Measurements from ENCODE around the gene TMEM120B.
"Not testable (repeated sequence)": the region's sequence is repeated elsewhere in the genome, so short reads cannot be mapped to it uniquely, and the experiment has no call there.

TMEM120B gene

DNA sequence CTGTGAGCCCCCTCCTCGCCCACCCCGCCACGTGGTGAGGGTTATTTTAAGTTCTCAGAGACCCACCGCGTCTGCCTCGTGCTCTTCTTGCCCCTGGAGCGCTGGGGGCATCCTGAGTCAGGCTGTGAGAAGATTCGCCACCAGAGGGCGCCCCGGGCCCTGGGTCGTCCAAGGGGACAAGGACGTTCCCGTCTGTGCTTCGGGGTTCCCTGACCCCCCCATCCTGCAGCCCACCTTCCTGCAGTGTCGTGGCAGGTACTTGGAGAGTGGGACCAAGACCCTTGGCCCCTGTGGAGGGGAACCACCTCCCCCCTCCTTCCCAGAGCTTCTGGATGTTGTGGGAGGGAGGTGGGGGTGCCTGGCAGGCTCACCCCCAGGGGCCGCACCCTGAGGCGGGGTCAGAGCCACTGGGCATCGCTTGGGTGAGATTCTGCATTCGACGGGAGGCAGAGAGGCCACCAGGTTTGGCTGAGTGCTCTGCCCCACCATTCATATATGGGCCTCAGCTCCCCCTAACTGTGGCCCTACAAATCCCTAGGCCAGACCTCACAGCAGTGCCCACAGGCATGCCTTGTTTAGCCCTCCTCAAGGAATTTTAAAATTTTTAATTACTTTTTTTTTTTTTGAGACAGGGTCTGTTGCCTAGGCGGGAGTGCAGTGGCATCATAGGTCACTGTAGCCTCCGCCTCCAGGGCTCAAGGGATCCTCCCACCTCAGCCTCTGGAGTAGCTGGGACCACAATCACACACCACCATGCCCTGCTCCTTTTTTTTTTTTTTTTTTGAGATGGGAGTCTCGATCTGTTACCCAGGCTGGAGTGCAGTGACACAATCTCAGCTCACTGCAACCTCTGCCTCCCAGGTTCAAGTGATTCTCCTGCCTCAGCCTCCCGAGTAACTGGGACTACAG, 63.9 kb downstream of the TMEM120B start:
- no peak for DNase-seq

DNA sequence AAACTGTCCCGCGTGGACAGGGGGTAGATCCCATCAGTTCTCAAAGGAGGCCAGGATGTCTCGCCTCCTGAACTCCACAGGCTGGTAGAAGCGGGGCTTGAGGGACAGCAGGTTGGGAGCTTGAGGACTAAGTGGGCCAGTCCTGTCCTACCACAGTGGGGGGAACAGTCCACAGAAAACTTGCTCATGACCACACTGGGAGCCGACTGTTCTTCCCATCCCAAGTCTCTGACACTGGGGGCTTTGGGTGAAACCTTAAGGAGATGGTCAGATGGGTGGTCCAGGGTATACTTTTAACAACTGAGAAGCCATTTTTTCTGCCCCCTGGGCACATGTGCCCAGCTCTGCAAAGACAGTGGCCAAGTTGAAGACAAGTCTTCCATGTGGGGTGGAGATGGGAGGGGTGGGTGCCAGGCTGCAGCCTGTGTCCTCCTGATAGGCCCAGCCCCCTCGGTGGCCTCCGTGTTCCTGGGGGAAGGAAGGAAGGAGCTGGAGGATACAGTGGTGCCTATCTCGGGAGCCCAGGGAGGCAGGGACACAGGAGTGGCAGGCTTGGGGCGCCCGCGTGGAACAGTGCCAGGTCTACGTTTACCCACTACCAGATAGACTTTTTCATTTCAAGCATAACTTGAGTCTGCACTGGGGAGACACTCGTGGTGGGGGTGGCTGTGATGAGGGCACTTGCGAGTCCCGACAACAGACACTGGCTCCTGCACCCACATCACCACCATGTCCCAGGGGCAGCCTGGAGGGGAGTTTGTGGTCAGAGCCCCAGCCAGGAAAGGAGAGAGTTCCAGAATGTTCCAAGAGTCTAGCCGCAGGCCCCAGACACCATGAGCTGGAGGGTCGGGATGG, 66.2 kb downstream of the TMEM120B start:
- DNase-seq, result no peak

DNA sequence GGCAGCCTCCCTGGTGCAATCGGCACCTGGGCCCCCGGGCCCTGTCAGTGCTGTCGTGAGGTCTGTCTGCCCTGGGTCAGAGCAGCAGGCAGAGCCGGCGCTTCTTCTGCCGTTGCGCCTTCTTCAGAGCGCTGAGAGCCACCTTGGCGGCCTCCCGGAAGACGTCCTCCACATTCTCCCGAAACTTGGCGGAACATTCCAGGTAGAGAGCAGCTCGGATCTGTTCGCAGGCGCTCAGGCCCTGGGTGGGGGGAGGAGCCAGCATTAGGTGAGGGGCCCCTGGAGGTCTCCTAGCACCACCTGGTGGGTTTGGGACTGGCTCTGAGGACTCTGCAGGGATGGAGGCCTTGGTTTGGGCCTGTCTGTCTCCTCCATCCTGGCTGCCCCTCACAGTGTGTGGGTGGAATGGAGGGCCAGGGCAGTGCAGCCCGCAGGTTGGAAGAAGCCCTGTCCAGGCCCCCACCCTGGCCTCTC, 66.9 kb downstream of the TMEM120B start:
- no peak for DNase-seq

DNA sequence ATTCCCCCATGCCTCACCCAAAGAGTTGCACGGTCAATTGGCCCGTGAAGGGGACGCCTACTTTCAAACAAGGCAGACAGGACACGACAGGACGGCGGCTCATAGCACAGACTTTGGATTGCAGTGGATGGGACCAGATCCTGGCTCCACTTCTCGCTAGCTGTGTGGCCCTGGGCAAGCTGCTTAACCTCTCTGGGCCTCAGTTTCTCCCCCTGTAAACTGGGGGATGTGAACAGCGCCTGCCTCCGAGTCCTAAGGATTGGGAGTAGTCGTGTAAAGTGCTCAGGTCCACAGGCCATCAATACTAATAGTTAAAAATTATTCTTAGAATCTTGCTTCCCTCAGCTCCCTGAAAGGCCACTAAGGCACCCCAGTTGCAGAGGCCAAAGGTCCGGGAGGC, 67.9 kb downstream of the TMEM120B start:
- DNase-seq, result no peak

DNA sequence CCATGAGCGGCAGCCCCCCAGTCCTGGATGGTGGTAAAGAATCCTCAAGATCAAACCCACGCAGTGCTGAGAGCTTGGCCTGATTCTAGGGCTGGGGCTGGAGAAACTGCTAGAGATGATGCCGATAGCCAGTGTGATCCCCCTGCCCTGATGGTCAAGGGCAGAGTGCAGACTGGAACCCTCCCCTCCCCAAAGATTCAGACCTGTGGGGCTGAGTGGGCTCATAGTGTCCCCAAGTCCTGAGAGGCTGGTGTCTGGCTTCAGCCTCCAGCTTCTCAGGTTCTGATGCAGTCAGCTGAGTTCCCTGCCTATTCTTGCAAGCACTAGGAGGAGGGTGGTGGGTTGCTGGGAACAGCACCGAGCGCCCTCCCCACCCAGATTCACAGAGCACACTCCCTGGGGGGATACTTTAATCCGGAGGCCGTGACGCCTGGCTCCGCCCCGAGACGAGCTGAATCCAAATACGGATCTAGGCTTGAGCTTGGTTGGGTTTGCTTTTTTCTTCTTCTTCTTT, 69.0 kb downstream of the TMEM120B start:
- no peak for DNase-seq

DNA sequence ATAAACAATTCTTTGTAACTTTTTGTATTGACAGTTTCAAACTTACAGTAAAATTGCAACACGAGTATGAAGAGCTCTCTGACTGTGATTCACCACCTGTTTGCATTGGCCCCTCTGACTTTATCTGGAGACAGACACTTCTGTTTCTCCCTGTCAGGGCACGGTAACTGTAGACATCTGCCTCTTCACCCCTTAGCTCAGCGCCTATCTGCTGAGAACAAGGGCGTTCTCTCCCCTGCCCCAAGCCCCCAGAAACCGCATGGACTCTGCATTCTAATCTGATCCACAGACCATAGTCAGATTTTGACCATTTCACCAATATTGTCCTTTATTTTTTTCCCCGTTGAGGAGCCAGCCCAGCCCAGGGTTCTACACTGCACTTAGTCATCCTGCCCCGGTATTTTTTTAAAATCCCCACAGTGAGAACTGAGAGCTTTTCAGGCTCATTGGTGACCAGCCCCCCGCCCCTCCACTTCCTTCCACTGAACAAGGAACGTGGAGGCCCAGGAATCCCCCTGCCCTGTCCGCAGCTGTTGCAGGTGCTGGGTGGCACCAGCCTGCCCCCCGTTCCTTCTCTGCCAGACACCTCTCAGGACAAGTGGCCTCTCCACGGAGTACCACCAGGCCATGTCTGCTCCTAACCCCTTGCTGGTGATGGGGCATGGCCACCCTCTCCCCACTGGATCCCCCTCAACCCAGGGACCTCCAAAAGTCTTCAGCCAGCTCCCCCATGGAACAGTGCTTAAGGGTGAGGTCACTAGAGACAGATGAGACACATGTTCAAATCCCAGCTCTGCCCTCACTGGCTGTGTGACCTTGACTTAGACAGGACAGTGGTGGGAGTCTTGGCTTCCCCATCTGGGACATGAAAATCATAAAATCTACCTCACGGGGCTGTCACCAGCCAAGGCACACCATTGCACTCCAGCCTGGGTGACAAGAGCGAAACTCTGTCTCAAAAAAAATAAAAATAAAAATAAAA, 69.7 kb downstream of the TMEM120B start:
- no peak for DNase-seq

DNA sequence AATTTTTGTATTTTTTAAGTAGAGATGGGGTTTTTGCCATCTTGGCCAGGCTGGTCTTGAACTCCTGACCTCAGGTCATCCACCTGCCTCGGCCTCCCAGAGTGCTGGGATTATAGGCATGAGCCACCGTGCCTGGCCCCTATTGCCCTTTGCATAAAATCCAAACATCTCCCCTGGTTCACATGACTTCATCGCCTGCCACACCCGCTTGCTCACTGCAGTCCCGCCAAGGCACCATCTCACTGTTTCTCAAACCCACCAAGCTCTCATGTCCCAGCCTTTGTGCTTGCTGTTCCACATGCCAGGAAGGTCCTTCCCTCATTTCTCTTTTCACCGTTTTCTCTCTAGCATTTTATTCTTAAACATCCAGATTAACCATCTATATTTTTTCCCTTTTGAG, 71.2 kb downstream of the TMEM120B start:
- no peak for DNase-seq

DNA sequence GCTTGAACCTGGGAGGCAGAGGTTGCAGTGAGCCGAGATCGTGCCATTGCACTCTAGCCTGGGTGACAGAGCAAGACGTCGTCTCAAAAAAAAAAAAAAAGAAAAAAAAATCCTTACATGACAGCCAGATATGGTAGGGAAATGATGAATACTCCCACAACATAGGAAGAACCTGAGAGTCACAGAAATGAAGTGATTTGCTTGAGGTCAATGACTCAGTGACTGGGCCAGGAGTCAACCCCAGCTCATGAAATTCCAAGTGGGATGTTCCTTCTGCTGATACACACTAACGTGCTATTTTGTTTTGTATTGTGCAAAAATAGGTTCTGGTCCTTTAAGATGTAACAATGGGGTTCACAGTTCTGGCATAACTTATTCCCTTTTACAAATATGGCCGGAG, 71.9 kb downstream of the TMEM120B start:
- no peak for DNase-seq

DNA sequence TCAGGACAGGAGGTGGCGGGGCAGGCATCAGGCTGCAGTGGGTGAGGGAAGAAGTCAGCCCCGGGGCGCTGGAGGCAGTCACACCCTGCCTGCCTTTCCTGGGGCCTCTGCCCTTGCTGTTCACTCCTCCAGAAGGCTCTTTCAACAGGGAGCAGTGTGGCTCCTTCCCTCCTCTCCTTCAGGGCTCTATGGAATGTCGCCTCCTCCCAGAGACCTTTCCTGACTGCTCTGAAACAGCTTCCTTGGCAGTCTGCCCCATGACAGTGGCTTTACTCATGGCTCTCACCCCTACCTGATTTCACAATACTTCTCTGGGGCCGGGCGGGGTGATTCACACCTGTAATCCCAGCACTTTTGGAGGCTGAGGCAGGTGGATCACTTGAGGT, 73.9 kb downstream of the TMEM120B start:
- no peak for DNase-seq

DNA sequence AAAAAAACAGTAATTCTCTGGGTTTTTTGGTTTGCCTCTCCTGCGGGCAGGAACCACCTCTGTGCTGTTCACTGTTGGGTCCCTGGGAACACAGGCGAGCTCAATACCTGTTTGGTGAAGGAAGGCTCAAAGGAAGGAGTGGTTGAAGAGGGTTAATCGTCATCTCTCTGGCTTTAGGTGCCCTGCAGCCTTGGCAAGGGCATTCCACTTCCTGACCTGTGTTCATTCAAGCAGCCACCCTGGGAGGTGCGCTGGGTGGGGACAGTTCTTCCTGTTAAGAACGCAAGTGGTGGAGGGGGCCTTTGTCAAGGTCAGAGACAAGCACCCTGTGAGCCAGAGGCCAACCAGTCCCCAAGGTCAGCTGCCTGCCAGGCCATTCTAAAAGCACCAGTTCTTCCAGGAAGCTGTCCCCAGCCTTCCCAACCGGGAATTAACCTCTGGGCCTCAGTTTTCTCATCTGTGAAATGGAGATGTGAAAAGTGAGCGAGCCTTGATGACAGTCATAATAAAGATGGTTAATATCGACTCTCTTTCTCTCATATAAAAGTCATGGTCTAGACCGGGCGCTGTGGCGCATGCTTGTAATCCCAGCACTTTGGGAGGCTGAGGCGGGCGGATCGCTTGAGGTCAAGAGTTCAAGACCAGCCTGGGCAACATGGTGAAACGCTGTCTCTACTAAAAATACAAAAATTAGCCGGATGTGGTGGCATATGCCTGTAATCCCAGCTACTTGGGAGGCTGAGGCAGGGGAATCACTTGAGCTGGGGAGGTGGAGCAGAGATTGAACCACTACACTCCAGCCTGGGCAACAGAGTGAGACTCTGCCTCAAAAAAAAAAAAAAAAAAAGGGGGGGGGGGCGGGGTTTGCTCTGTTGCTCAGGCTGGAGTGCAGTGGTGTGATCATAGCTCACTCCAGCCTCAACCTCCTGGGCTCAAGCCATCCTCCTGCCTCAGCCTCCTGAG, 74.8 kb downstream of the TMEM120B start:
- no peak for DNase-seq

DNA sequence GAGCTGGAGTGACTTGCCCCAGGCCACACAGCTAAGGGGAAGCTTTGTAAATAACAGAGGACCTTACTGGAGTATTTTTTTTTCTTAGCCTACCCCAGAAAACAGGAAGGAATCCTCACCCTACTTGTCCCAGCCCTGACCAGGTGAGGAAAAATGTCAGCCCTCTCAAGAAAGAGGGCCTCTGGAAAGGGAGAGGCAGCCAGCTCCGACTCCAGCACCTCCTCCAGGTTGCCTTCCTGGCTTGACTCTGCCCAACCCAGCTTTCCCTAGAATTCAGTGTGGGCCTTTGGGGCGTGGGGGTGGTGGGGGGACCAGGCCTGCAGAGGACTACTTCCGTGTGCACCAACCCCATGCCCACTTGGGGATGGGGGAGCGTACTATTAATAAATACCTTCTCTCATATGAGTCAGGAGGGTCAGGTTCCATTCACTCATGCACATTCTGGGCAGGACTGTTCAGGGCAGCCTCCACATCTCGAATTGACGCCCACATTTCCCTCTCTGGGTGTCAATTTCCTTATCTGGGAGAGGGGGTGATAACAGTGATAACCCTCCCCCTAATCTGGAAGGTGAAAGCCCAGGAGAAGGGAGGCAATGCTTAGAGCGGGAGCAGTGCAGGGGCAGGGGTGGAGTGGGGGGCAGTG, 75.7 kb downstream of the TMEM120B start:
- no peak for DNase-seq

DNA sequence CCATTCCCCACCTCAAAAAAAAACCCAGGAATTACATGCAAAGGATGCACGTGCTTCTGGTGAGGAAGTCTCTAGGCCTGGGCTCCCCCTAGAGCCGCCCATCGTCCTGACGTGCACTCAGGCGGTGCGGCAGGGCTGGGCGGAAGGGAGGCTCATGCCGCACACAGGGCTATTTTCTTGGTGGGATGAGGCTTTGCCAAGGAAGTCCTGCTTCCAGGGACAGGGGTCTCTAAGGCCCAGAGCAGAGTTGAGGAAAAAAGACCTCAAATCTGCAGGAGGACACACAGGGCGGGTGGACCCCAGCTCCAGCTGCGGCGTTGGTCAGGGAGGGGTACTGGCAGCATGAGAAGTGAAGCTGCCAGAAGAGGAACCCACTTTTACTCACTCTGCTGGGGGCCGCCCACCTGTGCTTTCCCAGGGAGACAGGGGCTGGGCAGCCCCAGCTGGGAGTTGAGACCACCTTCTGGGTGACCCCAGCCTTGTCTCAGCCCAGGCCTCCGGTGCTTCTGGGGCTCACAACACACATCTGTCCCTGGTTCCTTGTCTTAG, 76.8 kb downstream of the TMEM120B start:
- no peak for DNase-seq

DNA sequence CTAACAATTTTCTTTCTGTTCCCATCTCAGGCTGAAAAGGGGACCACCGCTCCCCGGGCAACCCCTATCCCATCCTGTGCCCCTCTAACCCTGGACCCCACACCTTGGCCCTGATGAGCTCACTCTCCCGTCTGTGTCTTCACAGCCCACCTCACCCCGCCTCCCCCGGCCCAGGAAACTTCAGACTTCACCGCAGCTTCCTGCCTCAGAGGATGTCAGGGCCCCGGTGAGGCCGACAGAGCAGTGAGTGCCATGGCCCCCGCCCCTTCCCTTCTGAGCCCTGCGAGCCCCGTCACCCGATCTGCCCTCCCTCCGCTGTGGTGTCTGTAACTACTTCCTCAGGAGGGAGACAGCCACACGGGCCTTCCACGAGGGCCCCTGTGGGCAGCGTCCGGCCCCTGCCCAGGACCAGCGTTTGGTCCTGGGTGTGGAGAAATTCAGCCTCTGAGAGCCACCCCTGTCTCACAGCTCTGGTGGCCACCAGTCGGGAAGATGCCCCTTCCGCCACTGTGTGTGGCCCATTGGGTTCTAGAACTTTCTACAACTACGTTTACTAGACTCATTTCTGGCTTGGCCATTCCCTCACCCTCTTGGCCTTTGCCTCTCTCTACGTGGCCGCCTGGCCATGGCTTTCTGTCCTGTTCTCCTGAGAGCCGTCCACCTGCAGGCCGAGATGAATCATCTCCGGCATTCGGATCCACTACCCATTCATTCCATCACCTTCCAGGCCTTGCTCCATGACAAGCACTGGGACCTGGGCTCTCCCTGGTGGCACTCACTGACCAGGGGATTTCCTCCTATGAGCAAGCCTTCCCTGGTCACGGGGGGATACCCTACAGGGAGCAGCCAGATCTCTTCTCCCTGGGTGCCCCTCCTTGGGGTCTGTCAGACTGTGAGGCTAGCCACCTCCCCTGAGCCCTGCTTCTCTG, 77.5 kb downstream of the TMEM120B start:
- no peak for DNase-seq

DNA sequence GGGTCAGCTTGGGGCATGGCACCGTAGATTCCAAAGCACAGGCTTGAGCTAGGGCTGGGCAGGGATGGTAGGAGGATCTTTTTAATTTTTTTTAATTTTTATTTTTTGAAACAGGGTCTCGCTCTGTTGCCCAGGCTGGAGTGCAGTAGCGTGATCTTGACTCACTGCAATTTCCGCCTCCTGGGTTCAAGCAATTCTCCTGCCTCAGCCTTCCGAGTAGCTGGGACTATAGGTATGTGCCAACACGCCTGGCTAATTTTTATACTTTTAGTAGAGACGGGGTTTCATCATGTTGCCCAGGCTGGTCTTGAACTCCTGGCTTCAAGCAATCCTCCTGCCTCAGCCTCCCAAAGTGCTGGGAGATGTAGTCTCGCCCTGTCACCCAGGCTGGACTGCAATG, 78.2 kb downstream of the TMEM120B start:
- DNase-seq, result not testable (repeated sequence)

DNA sequence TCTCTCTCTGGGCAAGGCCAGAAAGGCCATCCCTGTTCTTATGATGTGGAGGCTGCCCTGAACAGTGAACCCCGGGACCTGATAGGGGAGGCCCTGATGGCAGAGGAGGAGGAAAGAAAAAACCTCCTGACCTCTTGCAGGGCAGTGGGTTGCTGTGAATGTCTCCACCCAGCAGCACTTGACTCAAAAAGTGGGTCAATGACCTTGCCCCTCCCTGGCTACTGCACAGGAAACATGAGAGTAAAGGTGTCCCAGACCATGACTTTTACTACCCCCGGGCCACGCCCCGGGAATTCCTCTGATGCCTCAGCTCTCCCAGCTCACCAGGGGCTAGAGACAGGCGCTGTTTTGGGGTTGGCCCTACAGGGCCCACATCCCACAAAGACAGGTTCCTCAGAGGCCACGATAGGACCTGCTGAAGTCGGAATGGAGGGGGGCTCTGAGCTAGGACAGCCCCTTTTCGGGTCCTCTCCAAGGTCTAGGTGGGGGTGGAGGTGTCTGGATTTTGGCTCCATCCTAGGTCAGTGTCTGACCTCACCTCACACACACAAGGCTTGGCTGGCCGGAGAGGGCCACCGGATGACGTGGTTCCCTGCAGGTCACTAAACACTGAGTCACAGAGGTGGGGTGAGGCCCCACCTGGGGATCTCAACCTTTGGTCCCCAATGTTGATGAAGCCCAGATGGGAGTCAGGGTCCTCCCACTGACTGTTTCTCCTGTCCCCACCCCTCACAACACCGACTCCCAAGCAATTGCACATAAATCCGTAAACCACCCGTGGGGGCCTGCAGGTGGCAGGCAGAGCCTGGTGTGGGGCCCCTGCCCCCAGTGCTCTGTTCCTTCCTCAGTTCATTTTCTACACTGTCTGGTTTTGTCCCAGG, 79.4 kb downstream of the TMEM120B start:
- DNase-seq, result no peak

DNA sequence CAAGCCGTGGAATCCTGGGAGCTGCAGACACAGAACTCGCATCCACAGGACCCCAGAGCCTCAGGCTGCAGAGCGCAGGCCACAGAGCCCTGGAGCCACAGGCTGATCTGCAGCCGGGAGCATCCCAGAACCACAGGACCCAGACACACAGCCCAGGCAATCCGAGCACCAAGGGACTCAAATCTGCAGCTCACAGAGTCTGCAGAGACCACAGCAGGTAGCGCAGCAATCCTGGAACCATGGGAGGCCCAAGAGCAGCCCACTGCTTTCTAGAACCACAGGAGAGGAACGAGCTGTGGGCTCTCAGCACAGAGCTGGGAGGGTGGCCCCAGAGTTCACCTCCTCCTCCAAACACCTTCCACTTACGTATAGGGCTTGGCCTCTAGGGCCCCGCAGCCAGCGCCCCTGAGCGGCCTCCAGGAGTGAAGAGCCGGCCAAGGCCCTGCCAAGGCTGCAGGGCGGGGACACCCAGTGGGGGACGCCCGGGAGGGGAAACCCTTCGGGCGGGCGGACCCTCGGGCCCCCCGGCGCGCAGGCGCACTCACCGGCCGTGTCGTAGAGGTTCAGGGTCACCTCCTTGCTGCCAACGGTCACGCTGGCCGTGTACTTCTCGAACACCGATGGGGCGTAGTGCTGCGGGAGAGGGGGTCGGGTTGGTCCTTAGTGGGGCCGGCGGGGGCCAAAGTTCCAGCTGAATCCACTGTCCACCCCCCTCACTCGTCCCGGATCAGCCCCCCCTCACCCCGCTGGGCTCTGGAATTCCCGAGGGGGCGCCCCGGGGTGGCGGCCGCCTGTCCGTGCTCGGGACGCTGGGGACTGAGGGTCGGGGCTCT, 80.3 kb downstream of the TMEM120B start:
- no peak for DNase-seq

DNA sequence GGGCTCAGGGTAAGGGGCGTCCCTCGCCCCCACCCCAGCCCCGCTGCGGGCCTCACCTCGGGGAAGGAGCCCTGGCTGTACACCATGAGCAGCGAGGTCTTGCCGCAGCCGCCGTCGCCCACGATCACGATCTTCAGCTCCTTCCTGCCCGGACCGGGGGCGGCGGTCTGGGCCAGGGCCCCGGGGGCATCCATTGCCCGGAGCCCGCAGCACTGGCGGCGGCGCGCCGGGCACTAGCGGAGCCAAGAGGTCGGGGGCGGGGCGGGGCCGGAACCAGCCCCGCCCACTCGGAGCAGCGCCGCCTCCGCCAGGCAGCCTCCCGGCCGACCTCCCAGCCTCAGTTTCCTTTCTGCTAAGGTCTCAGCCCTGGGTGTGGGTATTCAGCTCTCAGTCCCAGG, 80.9 kb downstream of the TMEM120B start, which contains the start of gene RHOF:
Gene RHOF (minus strand): TSS at position 249 of the 398 bp plus-strand sequence. CDS start 55 bp downstream, at position 194.
- no peak for DNase-seq
